CD4-positive, alpha-beta T cell (primary cell): Measurements from ENCODE around the gene IL1RAPL2. TPM values are rescaled to one million over a fixed set of nuclear protein-coding genes. Genes with fewer than 3 reads are reported as not detected.
"Not testable (repeated sequence)": the region's sequence is repeated elsewhere in the genome, so short reads cannot be mapped to it uniquely, and the experiment has no call there.

Experiments used
- ATAC-seq: fragments of 200-7000 bp; cut with Tn5 transposase; one replicate; pipeline ENCODE4 v1.10.0; 2022; ENCODE audit warnings: mild to moderate bottlenecking; ENCODE audit not compliant: poor library complexity
- CTCF ChIA-PET: fragments of 350-600 bp; sonication (Branson Sonifier 250); formaldehyde crosslinking; loops from one replicate; lab custom pipeline; 2021; ENCODE audit warnings: antibody characterized with exemption, inconsistent platforms; lab: Charles Lee
- POLR2A ChIA-PET: fragments of 350-600 bp; sonication (Branson Sonifier 250); formaldehyde crosslinking; loops from one replicate; lab custom pipeline; 2021; ENCODE audit warnings: antibody characterized with exemption, inconsistent platforms; lab: Charles Lee
- DNase-seq, 14 experiments: peaks; one replicate each; pipeline ENCODE4 v3.0.0-alpha.2; 2013 to 2020; ENCODE audit warnings: mixed read lengths in 2 of 14
- H3K27ac ChIP-seq, 2 donors: one replicate each; pipeline versions ENCODE4 v1.5.1 to v1.7.0; 2013; ENCODE audit warnings: low read length in 2 of 2, low read depth in 1 of 2, mild to moderate bottlenecking in 1 of 2
- H3K27me3 ChIP-seq, 2 experiments: 1 replicate in 1 of 2; 2 replicates in 1 of 2; pipeline versions ENCODE4 v1.6.1 to v1.7.0; 2013; ENCODE audit warnings: low read length in 2 of 2, control low read depth in 1 of 2, mild to moderate bottlenecking in 1 of 2, moderate library complexity in 1 of 2; ENCODE audit not compliant: insufficient read depth in 2 of 2, control insufficient read depth in 1 of 2
- H3K36me3 ChIP-seq: one replicate; pipeline ENCODE4 v1.6.1; 2013; ENCODE audit warnings: low read length, control low read depth; ENCODE audit not compliant: insufficient read depth
- H3K4me1 ChIP-seq: one replicate; pipeline ENCODE4 v1.6.1; 2013; ENCODE audit warnings: low read length, control low read depth; ENCODE audit not compliant: insufficient read depth
- H3K4me3 ChIP-seq: one replicate; pipeline ENCODE4 v1.5.1; 2013; ENCODE audit warnings: mild to moderate bottlenecking, low read length, moderate library complexity
- H3K9me3 ChIP-seq, 2 experiments: 1 replicate in 1 of 2; 2 replicates in 1 of 2; pipeline versions ENCODE4 v1.6.1 to v1.7.0; 2013; ENCODE audit warnings: low read length in 2 of 2, mild to moderate bottlenecking in 2 of 2, control low read depth in 1 of 2, moderate library complexity in 1 of 2; ENCODE audit not compliant: control insufficient read depth in 1 of 2, insufficient read depth in 1 of 2
- H3K27ac Mint-ChIP-seq: one replicate; pipeline ENCODE4 v1.8.0; 2020; ENCODE audit warnings: mixed read lengths
- H3K27me3 Mint-ChIP-seq: one replicate; pipeline ENCODE4 v1.8.0; 2021; ENCODE audit warnings: mixed read lengths
- H3K36me3 Mint-ChIP-seq: one replicate; pipeline ENCODE4 v1.8.0; 2021; ENCODE audit warnings: low read depth, mixed read lengths
- H3K4me1 Mint-ChIP-seq: one replicate; pipeline ENCODE4 v1.8.0; 2021; ENCODE audit warnings: low read depth, mixed read lengths
- H3K4me3 Mint-ChIP-seq: one replicate; pipeline ENCODE4 v1.8.0; 2020; ENCODE audit warnings: mild to moderate bottlenecking, mixed read lengths
- H3K9me3 Mint-ChIP-seq: one replicate; pipeline ENCODE4 v1.8.0; 2020; ENCODE audit warnings: mixed read lengths
- CTCF ChIP-seq: fragments of 200-600 bp; IDR thresholded peaks from one replicate; pipeline ENCODE4 v1.8.0; 2022; ENCODE audit warnings: antibody characterized with exemption, mild to moderate bottlenecking
- intact Hi-C, 2 experiments: fragments of 100-400 bp; cut with DNase I in 1 of 2; cut with micrococcal nuclease in 1 of 2; formaldehyde crosslinking; loops; one replicate each; pipeline versions ENCODE4 v1.15.1 to v1.9.0; 2023 to 2025; cut with DNase I, micrococcal nuclease
- total RNA-seq, 174 experiments: library from RNA in 2 of 174; stranded (reverse) in 2 of 174; gene quantifications; one replicate each; pipeline ENCODE4 v1.2.3 and lab custom pipeline; 2021 to 2026

Gene IL1RAPL2
- total RNA-seq, 2 experiments from 2014 or later, result not detected

DNA sequence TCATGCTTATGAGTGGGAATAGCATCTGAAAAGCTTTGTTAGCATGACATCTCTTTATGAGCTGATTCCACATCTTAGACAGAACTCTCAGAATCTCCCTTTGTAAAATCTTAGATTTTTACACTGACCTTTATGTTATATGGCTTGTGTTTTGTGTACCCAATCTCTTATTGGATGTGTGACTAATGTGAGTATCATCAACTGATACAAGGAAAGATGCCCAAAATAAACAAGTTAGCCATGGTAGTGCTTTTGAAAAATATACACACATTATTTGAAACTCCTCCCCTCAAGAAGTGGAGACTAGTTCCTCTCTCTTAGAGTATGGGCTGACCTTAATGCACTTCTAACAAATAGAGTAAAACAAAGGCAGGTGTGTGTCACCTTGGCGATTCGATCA lies 1096.2 kb downstream of the IL1RAPL2 start:
- Mint-ChIP-seq H3K27me3 (no peaks in the 10 kb centered on the region), H3K9me3 (no peaks in the 10 kb centered on the region), H3K4me1 (no peaks in the 10 kb centered on the region), H3K36me3 (no peaks in the 10 kb centered on the region), H3K27ac (no peak overlapping the region), H3K4me3 (no peak overlapping the region)
- ChIA-PET POLR2A (no interaction called here), CTCF (no interaction called here)
- no peak for TF ChIP-seq CTCF
- H3K4me3 ChIP-seq, result no peak overlapping the region
- ATAC-seq (no peak), DNase-seq (no peak)
- H3K27me3 ChIP-seq, result no peaks in the 10 kb centered on the region
- no peak overlapping the region for H3K27ac ChIP-seq
- no peaks in the 10 kb centered on the region for H3K4me1 ChIP-seq
- H3K9me3 ChIP-seq, result no peaks in the 10 kb centered on the region
- H3K36me3 ChIP-seq, result no peaks in the 10 kb centered on the region
- intact Hi-C loops, result no loop called here

DNA sequence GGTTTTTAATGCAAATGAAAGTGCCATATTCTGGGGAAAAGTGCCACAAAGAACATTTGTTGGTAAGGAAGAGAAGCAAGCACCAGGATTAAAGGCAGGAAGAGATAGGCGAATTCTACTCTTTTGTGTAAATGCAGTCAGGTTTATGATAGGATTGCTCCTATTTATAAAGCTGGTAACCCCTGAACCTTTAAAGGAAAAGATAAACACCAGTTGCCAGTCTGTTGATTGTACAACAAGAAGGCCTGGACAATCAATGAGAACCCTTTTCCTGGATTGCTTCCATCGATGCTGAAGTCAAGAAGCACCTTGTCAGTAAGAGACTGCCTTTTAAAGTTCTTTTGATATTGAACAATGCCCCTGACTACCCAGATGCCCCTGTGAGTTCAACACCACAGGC lies 1098.2 kb downstream of the IL1RAPL2 start:
- POLR2A ChIA-PET, result no interaction called here

GRCh38 chrX:105684288-105684687 lies 1118.3 kb downstream of the IL1RAPL2 start:
- POLR2A ChIA-PET, H3K4me1 ChIP-seq, H3K27me3 Mint-ChIP-seq, H3K4me3 ChIP-seq, H3K27ac Mint-ChIP-seq, intact Hi-C loops, H3K9me3 Mint-ChIP-seq, H3K27me3 ChIP-seq, H3K9me3 ChIP-seq, H3K36me3 ChIP-seq, CTCF ChIA-PET, H3K27ac ChIP-seq, H3K4me1 Mint-ChIP-seq, DNase-seq, ATAC-seq, H3K36me3 Mint-ChIP-seq, H3K4me3 Mint-ChIP-seq: not testable (repeated sequence)

More for the DNA sequence above, 1098.2 kb downstream of the IL1RAPL2 start:
- Mint-ChIP-seq H3K4me1 (no peaks in the 10 kb centered on the region), H3K9me3 (peaks cover 3% of the 10 kb centered on the region), H3K36me3 (no peaks in the 10 kb centered on the region), H3K4me3 (no peak overlapping the region), H3K27ac (no peak overlapping the region), H3K27me3 (no peaks in the 10 kb centered on the region)
- Histone ChIP-seq H3K9me3 (no peaks in the 10 kb centered on the region), H3K4me1 (no peaks in the 10 kb centered on the region), H3K27me3 (no peaks in the 10 kb centered on the region), H3K36me3 (no peaks in the 10 kb centered on the region), H3K27ac (no peak overlapping the region), H3K4me3 (no peak overlapping the region)
- CTCF ChIA-PET, result no interaction called here
- ATAC-seq (no peak), DNase-seq (no peak)
- intact Hi-C loops, result no loop called here
- no peak for TF ChIP-seq CTCF

GRCh38 chrX:105694839-105695238 lies 1128.8 kb downstream of the IL1RAPL2 start:
- ATAC-seq, result no peak
- DNase-seq, result no peak
- no peaks in the 10 kb centered on the region for H3K9me3 ChIP-seq
- Mint-ChIP-seq H3K4me3 (no peak overlapping the region), H3K4me1 (no peaks in the 10 kb centered on the region), H3K36me3 (no peaks in the 10 kb centered on the region), H3K27me3 (no peaks in the 10 kb centered on the region), H3K27ac (no peak overlapping the region), H3K9me3 (peaks cover 2% of the 10 kb centered on the region)
- no peak for TF ChIP-seq CTCF
- no peaks in the 10 kb centered on the region for H3K27me3 ChIP-seq
- ChIA-PET POLR2A (no interaction called here), CTCF (interaction anchor here (1.1 kb wide), 1 partner anchor 9 kb away, joined by 4 read pairs; no protein-coding TSS in a partner anchor)
- H3K4me3 ChIP-seq, result no peak overlapping the region
- intact Hi-C loops, result no loop called here
- H3K36me3 ChIP-seq, result no peaks in the 10 kb centered on the region
- H3K4me1 ChIP-seq, result no peaks in the 10 kb centered on the region
- no peak overlapping the region for H3K27ac ChIP-seq
